ENCODE results near the gene HOXA3.

- TF ChIP-seq CTCF (conservative IDR thresholded peaks at IDR 0.05; ENCODE audit: low read depth, low read length), result no peak
- no peak for TF ChIP-seq EZH2phosphoT487 (IDR thresholded peaks at IDR 0.05; ENCODE audit: borderline replicate concordance, low read length)
These were observed 23.3 kb downstream of the HOXA3 start for GRCh38 chr7:27128776-27129728.

All from PC-3 (cell line).